CD4-positive, alpha-beta T cell treated with Interferon alpha-2 for 1 hour (primary cell): Measurements from ENCODE around the gene RSPH3.

ENCODE experiments used
- DNase-seq, 2 donors: peaks; one replicate each; pipeline ENCODE4 v3.0.0-alpha.2; 2020 to 2022

RSPH3 gene

DNA sequence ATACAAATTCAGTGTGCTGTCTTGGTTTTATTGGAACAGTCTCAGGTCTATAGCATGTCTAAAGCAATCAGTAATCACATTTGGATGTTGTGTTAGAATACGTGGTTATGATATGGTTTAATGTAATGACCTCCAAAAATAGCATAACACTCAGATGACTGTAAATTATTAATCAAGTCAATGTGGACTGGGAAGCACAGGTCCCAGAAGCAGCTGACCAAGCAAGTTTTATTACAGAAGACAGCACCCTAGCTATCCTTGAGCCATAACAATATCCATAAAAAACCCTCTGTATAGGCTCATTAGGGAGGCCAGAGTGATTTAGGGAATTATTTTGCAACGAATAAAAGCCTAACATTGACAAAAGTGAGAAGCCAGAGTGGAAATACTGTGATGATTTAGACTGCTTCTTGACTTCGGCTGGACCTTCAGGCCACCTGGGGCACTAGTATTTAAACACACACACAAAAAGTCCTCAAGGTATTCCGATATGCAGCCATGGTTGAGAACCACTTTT, 66.9 kb downstream of the RSPH3 start:
- no peak for DNase-seq

DNA sequence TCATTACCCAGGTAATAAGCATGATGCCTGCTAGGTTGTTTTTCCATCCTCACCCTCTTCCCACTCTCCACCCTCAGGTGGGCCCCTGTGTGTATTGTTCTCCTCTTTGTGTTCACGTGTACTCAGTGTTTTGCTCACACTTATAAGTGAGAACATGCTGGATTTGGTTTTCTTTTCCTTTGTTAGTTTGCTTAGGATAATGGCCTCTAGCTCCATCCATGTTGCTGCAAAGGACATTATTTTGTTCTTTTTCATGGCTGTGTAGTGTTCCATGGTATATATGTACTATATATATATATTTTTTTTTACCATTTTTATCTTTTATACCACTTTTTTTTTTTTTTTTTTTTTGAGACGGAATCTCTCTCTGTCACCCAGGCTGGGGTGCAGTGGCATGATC, 71.9 kb downstream of the RSPH3 start:
- DNase-seq, result no peak

DNA sequence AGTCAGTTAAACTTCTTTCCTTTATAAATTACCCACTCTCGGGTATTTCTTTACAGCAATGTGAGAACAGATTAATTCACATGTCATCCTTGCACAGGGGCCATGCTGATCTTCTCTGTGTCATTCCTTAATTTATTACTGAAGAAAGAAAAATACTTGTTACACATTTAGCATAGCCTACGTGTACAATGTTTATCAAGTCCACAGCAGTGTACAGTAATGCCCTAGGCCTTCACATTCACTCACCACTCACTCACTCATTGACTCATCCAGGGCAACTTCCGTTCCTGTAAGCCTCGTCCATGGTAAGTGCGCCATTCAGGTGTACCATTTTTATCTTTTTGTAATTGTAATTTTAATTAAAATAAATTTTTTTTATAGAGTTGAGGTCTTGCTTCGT, 73.6 kb downstream of the RSPH3 start:
- no peak for DNase-seq

DNA sequence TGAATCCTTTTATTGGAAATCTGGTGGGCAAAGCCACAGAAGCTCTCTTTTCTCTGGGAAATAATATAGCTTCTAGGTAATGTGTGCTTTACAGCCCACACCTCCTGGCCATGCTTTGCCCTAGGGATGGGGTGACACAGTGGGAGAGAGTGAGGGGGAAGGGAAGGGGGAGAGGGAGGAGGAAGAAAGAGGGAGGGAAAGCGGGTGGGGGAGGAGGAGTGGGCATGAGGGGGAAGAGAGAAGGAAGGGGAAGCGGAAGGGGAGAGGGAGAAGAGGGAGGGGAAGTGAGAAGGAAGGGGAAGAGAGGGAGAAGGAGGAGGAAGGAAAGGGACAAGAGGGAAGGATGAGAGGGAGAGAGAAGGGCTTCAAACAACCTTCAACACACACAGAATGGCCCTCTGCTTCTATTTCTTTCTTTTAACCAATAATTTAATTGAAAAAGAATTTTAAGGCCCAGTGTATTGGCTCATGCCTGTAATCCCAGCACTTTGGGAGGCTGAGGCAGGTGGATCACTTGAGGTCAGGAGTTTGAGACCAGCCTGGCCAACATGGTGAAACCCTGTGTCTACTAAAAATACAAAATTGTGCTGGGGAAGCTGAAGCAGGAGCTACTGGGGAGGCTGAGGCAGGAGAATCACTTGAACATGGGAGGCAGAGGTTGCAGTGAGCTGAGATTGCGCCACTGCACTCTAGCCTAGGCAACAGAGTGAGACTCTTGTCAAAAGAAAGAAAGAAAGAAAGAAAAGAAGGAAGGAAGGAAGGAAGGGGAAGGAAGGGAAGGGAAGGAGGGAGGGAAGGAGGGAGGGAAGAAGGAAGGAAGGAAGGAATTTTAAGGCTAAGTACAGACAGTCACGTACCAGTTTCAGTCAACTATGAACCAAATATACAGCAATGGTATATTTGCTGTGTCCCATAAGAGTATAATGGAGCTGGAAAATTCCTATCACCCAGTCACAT, 75.2 kb downstream of the RSPH3 start:
- no peak for DNase-seq

DNA sequence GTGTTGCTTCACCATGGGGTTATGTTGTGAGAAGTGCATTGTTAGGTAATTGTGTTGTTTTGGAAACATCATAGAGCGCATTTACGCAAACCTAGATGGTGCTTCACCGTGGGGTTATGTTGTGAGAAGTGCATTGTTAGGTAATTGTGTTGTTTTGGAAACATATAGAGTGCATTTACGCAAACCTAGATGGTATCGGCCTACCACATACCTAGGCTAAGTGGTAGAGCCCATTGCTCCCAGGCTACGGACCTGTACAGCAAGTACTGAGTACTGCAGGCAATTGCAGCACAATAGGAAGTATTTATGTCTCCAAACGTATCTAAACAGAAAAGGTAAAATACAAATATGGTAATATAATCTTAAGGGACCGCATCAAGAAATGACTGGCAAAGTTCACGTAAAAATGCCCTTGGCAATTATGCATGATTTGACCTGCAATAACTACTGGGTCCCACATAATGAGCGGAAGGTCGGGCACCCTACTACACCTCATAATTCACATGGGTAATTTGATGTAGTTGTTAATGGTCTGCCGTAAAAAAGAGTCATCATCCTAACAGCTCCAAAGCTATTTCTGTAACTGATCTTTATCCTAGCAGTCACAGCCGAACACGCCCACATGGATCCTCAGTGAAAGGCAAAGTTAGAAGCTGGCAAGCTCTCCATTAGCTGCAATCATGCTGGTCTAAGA, 76.0 kb downstream of the RSPH3 start:
- DNase-seq, result no peak
